DLD1 (cell line): ENCODE data around the gene MICAL2.

Source experiments
- in situ Hi-C: cut with HindIII; loops from 2 replicates; pipeline ENCODE4 v1.10.0; 2017; ENCODE audit warnings: low sequenced_read_pairs

Gene MICAL2

GRCh38 chr11:12294613-12295012 lies 184.2 kb downstream of the MICAL2 start:
- in situ Hi-C loops = no loop called here

- in situ Hi-C loops = no loop called here
Observed at GRCh38 chr11:12295943-12296342, 185.6 kb downstream of the MICAL2 start.

GRCh38 chr11:12298610-12299009 lies 188.2 kb downstream of the MICAL2 start:
- in situ Hi-C loops = no loop called here

- in situ Hi-C loops = no loop called here
Observed at GRCh38 chr11:12301379-12301778, 191.0 kb downstream of the MICAL2 start.

GRCh38 chr11:12303421-12304149 lies 193.2 kb downstream of the MICAL2 start:
- in situ Hi-C loops = no loop called here

GRCh38 chr11:12306830-12307229 lies 196.4 kb downstream of the MICAL2 start:
- in situ Hi-C loops = no loop called here

GRCh38 chr11:12312132-12312531 lies 201.7 kb downstream of the MICAL2 start:
- in situ Hi-C loops = no loop called here
